Mesodermal cell (in vitro differentiated cells): ENCODE measurements around the gene AP1G1. TPM values are rescaled to one million over a fixed set of nuclear protein-coding genes. Genes with fewer than 3 reads are reported as not detected.
A peak's percentile ranks its signal among the peaks of the same experiment; 100 is the strongest.

Experiments used
- H3K27ac ChIP-seq: 2 replicates; pipeline ENCODE4 v1.7.0; 2013; ENCODE audit warnings: mild to moderate bottlenecking, low read depth, low read length, moderate library complexity; ENCODE audit not compliant: severe bottlenecking
- H3K36me3 ChIP-seq: 2 replicates; pipeline ENCODE4 v1.7.1; 2013; ENCODE audit warnings: mild to moderate bottlenecking, low read length, moderate library complexity; ENCODE audit not compliant: control insufficient read depth, insufficient read depth
- H3K4me1 ChIP-seq: one replicate; pipeline ENCODE4 v1.7.1; 2013; ENCODE audit warnings: mild to moderate bottlenecking, low read length; ENCODE audit not compliant: insufficient read depth, control insufficient read depth, poor library complexity, severe bottlenecking
- H3K4me3 ChIP-seq: 2 replicates; pipeline ENCODE4 v1.7.0; 2013; ENCODE audit warnings: low read length, control low read depth, mild to moderate bottlenecking; ENCODE audit not compliant: insufficient read depth, poor library complexity, severe bottlenecking; ENCODE audit errors: extremely low read depth
- H3K9me3 ChIP-seq: 2 replicates; pipeline ENCODE4 v1.7.1; 2013; ENCODE audit warnings: mild to moderate bottlenecking, low read length, moderate library complexity; ENCODE audit not compliant: control insufficient read depth
- WGBS, 2 experiments: methylation state at CpG; one replicate each; pipeline ENCODE4 v1.1.5; 2013; ENCODE audit warnings: missing lambda C conversion rate in 2 of 2; ENCODE audit not compliant: insufficient coverage in 2 of 2; 5-methylcytosine and 5-hydroxymethylcytosine counted together
- polyA plus RNA-seq, 2 experiments: library from polyadenylated mRNA; stranded (reverse); fragments of 50-300 nt; gene quantifications; one replicate each; pipeline ENCODE4 v1.2.3, GENCODE V29; 2013

Gene AP1G1
- 45.4 TPM for polyA plus RNA-seq (2013, experiment 1 of 2)
- polyA plus RNA-seq (2013, experiment 2 of 2) = 41.6 TPM

- WGBS, 2 experiments = 0 to 1% methylated on average over 34 to 38 of the region's 54 CpGs
- peaks cover 2% of the 10 kb centered on the region for H3K4me1 ChIP-seq
- H3K27ac ChIP-seq = peak within 1 kb of the TSS; percentile 99
- H3K36me3 ChIP-seq = peaks cover 18% of the 10 kb centered on the region
- H3K9me3 ChIP-seq = no peaks in the 10 kb centered on the region
- peak within 1 kb of the TSS; percentile 97 for H3K4me3 ChIP-seq
These were observed at the start of gene AP1G1 for GRCh38 chr16:71808593-71809459. TSS of gene AP1G1 (minus strand) at chr16:71808834. CDS start at chr16:71789479, 19,355 bp downstream.

DNA sequence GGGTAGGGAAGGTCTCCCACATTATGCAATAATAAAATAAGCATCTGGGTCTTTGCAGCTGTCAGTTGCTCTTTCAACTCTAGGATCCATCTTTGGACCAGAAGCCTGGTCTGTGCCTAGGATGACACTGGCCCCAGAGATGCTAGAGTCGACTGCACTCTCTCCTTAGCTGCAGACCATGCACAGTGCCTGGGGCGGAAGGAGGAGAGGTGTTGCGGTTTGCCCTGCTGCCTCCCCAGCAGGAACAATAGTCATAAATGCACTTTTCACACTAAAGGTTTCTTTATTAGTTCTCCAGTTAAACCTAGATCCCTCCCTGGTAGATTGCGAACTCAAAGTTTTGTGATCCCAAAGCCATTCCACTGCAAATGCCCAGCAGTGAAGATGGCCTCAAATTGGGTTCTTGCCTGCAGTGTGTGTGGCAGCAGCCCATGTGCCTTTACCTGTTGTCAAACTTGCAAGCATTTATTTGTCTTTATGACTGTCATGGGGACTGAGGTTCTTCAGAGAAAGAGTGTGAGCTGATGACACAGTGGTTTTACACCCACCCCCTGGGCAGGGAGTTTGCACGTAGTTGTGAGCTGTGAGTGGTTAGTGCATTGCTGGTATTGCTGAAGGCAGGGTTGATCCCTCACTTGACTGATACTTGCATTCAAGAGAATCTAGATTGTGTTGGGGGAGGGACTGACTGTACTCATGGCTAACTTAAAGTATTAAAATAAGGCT, 47.5 kb upstream of the AP1G1 start:
- Histone ChIP-seq H3K4me3 (no peak overlapping the region), H3K4me1 (no peaks in the 10 kb centered on the region), H3K9me3 (no peaks in the 10 kb centered on the region), H3K36me3 (peaks cover 86% of the 10 kb centered on the region), H3K27ac (no peak overlapping the region)
- 95% methylated on average over 5 of the region's 5 CpGs for WGBS, 2 experiments

DNA sequence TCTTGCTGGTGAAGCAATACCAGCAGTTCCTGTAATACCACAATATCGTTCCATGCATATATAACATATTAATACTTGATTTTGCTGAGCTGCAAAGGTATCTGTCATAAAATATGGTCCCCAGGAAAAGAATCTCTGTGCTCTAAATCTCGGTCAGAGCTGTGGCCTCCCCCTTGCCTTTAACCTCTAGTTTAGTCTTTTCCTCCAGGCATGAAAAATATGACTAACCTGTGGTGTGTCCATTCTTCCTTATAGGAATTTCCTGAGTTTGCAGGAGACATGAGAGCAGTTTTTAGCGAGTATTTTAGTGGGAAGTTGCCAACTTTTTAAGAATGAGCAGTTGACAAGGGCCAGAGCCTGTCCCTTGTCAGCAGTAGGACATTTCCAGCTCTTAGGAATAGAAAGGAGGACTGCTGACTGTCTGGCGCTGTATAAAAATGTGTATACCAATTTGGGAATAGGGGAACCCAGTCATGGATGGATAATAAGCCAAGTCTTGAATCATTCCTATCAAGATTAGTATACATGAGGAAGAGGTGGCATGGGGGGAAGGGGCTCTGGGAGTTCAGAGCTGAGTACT, 45.8 kb upstream of the AP1G1 start:
- H3K36me3 ChIP-seq = peaks cover 89% of the 10 kb centered on the region
- H3K27ac ChIP-seq = no peak overlapping the region
- H3K4me1 ChIP-seq = no peaks in the 10 kb centered on the region
- no peak overlapping the region for H3K4me3 ChIP-seq
- no peaks in the 10 kb centered on the region for H3K9me3 ChIP-seq
- WGBS, 2 experiments = 91 to 100% methylated on average over 2 to 3 of the region's 4 CpGs

GRCh38 chr16:71853413-71853812, 44.8 kb upstream of the AP1G1 start:
- no peak overlapping the region for H3K4me3 ChIP-seq
- H3K4me1 ChIP-seq = no peaks in the 10 kb centered on the region
- WGBS, 2 experiments = 98 to 100% methylated on average over 2 to 4 of the region's 4 CpGs
- H3K36me3 ChIP-seq = peaks cover 88% of the 10 kb centered on the region
- H3K9me3 ChIP-seq = no peaks in the 10 kb centered on the region
- no peak overlapping the region for H3K27ac ChIP-seq

DNA sequence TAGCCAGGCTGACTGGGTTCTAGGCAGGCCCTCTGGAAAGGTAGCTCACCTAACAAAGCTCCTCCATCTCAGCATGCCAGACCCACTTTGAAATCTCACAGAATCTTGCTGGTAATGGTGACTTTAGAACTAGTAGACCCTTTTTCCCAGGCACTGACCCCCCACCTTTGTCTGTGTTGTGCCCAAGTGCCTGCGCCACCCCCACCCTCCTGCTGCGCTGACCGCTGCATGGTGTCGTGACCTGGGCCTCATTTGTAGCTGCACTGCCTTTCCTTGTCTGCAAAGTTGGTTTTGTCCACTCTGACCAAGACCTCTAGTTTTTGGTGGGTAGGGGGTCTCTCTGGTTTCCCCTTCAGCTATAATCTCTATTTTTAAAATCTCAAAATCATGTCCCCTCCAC, 43.9 kb upstream of the AP1G1 start:
- Histone ChIP-seq H3K36me3 (peaks cover 88% of the 10 kb centered on the region), H3K9me3 (no peaks in the 10 kb centered on the region), H3K27ac (no peak overlapping the region), H3K4me3 (no peak overlapping the region), H3K4me1 (peaks cover 1% of the 10 kb centered on the region)
- 83% methylated on average over 3 of the region's 4 CpGs; no CpG with 5 or more reads in 1 of the 2 experiments for WGBS, 2 experiments

GRCh38 chr16:71852158-71852557, 43.5 kb upstream of the AP1G1 start:
- WGBS, 2 experiments = 92 to 100% methylated on average over 2 of the region's 3 CpGs
- peaks cover 86% of the 10 kb centered on the region for H3K36me3 ChIP-seq
- H3K4me3 ChIP-seq = no peak overlapping the region
- H3K4me1 ChIP-seq = peaks cover 5% of the 10 kb centered on the region
- no peak overlapping the region for H3K27ac ChIP-seq
- H3K9me3 ChIP-seq = no peaks in the 10 kb centered on the region

GRCh38 chr16:71851746-71852145, 43.1 kb upstream of the AP1G1 start:
- no peak overlapping the region for H3K4me3 ChIP-seq
- 92 to 96% methylated on average over 4 to 8 of the region's 8 CpGs for WGBS, 2 experiments
- H3K27ac ChIP-seq = no peak overlapping the region
- no peaks in the 10 kb centered on the region for H3K9me3 ChIP-seq
- peaks cover 86% of the 10 kb centered on the region for H3K36me3 ChIP-seq
- peaks cover 9% of the 10 kb centered on the region for H3K4me1 ChIP-seq

GRCh38 chr16:71848622-71849021, 40.0 kb upstream of the AP1G1 start:
- WGBS, 2 experiments = 81 to 97% methylated on average over 6 of the region's 6 CpGs
- Histone ChIP-seq H3K27ac (no peak overlapping the region), H3K36me3 (peaks cover 61% of the 10 kb centered on the region), H3K4me1 (peaks cover 10% of the 10 kb centered on the region), H3K4me3 (no peak overlapping the region), H3K9me3 (no peaks in the 10 kb centered on the region)

GRCh38 chr16:71847096-71847495, 38.5 kb upstream of the AP1G1 start:
- H3K36me3 ChIP-seq = peaks cover 46% of the 10 kb centered on the region
- H3K9me3 ChIP-seq = no peaks in the 10 kb centered on the region
- WGBS, 2 experiments = 50% methylated on average over 1 of the region's 3 CpGs; no CpG with 5 or more reads in 1 of the 2 experiments
- no peak overlapping the region for H3K27ac ChIP-seq
- H3K4me1 ChIP-seq = peaks cover 10% of the 10 kb centered on the region
- H3K4me3 ChIP-seq = peak overlapping the region; percentile 99

- Histone ChIP-seq H3K4me3 (peak overlapping the region; percentile 99), H3K27ac (peak overlapping the region; percentile 26)
- WGBS, 2 experiments = 3 to 5% methylated on average over 16 to 17 of the region's 20 CpGs
These were observed 37.8 kb upstream of the AP1G1 start for GRCh38 chr16:71846431-71846830.

More at GRCh38 chr16:71846431-71846830, 37.8 kb upstream of the AP1G1 start:
- Histone ChIP-seq H3K4me1 (peaks cover 10% of the 10 kb centered on the region), H3K36me3 (peaks cover 39% of the 10 kb centered on the region), H3K9me3 (no peaks in the 10 kb centered on the region)
